GM18508 (cell line): ENCODE measurements around the gene AKAP12.

Experiments
- ATAC-seq: cut with Tn5 transposase; IDR thresholded peaks from one replicate; pipeline ENCODE4 v1.9.1; 2021; ENCODE audit warnings: moderate number of reproducible peaks; ENCODE audit not compliant: insufficient read depth, unreplicated experiment

Gene AKAP12

DNA sequence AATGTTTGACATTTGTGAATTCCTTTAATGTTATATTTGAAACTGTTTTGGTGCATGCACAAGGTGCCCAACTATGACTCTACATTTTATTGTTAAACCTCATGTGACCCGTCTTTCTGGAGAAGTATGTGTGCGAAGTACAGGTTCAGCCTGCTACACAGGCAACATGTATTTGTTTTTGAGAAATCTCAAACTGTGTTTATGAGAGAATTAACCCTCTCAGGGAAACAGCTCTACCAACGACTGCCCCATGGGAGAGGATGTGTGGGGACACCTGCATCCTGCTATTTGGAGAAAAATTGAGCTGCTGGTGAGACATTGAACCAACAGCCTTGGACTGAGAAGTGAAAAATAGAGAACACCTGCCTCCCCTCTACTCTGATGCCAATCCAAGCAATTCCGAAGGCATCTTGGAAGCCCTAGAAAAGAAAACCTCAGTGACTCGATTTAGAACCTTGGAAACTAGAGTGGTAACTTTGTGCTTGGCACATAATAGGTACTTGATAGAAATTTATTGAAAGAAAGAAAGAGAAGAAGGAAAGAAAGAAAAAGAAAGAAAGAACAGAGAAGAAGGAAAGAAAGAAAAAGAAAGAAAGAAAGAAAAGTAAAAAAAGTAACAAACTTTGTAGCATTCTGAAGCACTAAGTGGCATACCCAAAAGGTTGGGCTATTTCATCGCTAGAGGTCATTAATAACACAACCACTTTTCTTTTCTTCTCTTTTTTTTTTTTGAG is 2.9 kb upstream of the AKAP12 start:
- ATAC-seq = no peak

DNA sequence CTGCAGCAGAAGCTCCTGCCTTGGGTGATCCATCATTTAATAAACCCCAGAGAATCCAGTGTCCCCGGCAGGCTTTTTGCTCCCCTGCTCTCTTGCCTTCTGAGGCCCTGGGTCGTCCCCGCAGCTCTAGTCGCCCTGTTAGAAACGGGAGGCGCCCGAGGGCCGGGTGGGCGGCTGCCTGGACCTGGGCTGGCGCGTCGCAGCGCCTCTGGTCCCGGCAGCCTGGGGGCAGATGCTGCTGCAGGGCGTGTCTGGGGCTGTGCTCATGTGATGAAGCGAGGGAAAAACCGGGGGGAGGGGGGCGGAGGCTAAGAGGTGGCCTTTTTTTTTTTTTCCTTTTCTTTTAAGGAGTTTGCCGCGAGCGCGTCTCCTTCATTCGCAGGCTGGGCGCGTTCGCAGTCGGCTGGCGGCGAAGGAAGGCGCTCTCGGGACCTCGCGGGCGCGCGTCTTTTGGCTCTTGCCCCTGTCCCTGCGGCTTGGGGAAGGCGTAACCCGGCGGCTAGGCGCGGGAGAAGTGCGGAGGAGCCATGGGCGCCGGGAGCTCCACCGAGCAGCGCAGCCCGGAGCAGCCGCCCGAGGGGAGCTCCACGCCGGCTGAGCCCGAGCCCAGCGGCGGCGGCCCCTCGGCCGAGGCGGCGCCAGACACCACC is 394 bp downstream of the AKAP12 start:
- ATAC-seq = no peak

DNA sequence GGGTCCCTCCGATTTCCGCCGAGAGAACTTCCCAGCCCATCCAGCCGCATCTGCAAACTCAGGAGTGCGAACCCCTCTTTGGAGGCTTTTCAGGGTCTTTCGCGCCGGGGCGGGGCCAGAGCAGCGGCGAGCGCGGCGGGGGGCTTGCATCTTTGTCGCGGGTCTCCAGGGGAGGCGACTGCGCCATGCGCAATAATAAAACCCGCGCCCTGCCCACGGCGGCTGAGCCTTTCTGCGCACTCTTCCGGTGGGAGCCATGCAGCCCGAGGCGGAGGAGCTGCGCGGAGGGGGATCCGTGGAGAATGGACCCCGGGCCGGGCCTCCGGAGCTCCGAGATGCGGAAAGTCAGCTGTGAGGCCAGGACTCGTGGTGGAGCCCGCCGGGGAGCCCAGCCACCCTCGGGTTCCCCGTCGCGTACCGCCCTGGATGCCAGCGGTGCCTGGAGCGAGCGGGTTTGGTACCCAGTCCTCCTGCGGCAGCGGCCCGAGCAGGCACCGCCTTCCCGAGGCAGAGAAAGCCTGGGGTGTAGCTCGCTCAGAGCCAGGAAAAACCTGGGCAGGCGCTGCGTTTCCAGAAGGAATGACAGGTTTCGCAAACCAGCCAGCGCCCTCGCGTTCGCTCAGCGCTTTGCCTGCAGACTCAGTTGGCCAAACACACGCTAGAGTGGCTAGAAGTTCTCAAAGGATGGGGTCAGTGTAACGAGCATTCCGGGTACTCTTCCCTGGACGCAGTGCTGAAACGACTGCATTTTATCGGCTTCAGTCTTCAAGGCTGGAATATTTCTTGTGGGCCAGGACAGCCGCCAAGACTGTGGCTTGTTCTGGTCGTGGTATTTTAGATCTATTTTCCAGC is 1.2 kb downstream of the AKAP12 start:
- no peak for ATAC-seq

DNA sequence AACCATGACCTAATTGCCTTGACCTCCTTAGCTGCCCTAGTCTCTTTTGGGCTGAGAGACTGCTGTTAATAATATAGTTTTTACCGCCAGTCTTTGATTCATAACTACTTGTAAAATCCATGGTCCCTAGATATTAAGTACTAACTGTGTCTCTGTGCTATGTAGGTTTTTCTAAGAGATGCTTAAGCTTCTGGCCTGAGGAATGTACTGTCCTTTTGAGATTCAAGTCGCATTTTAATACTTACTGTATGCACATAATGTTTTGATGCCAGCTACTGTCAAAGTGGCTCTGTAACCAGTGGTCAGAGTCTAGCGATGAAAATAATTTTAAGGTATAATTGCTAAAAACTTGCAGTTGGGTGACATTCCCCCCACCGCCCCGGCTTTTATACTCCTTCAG is 2.1 kb downstream of the AKAP12 start:
- no peak for ATAC-seq

DNA sequence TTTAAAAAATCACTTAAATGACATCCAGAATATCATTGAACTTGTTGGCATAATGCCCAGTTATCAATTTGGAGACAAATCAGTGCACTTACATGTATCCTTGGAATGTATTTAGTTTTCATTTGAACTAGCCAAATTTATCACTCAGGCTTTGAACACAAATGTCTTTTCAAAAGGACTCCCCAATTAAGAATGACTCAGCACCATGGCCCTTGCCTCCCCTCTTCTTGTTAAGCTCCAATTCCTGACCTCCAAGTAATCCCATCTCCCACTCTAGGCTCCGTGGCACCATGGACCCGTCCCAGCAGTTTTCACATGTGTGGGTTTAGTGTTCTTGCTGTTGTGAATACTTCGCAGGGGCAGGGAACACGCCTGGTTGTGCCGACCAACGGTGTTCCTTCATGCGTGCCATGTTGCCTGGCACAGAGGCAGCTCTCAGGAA is 2.7 kb downstream of the AKAP12 start:
- ATAC-seq = no peak

DNA sequence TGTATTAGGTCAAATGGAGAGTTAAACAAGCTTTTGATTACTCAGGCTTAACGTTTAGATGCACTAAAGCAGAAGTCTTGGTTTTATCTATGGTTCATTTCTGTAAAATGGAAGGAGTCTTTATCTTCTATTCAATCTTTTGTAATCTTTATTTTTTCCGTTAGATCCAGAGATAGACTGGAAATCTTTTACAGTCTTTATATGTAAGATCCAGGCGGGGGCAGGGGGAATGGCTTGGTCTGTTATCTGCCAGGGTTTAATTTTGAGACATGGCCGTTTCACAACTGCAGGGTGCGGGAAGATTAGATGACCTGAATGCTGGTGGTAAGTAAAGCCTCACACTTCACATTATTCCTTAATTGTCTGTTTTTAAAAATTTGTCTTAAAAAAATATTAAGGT is 3.7 kb downstream of the AKAP12 start:
- no peak for ATAC-seq

DNA sequence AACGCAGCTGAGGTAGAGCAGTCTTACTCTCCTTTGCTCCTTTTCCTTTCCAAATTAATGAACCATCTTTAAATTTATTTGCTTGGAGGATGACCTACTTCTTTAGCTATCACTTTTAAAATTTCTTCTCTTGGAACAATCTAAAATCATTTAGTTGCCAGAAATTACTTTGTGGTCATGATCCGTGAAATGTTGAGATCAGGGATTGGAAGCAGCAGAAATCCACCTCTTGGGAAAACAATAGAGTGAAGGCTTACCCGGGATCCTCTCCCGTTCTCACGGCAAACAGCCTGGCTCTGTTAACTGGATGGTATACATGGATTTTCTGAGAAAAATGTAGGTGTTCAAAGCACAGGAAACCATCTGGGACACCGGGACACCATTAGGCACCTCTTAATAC is 7.7 kb downstream of the AKAP12 start:
- ATAC-seq = no peak

DNA sequence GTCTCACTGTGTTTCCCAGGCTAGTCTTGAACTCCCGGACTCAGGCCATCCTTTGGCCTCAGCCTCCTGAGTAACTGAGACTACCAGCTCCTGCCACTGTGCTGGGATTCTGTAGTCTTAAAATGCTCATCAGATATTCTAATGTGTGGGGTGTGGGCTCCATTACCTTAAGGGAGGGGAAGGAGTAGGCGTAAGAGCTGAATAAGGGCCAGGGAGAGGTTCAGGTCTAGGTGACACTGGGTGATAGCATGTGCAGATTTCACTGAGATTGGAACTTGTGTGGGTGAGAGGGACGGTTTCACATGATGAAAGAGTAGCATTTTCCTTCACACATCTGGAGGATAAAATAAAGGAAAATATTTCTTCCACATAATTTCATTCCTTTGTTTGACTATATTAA is 8.5 kb downstream of the AKAP12 start:
- ATAC-seq = no peak

DNA sequence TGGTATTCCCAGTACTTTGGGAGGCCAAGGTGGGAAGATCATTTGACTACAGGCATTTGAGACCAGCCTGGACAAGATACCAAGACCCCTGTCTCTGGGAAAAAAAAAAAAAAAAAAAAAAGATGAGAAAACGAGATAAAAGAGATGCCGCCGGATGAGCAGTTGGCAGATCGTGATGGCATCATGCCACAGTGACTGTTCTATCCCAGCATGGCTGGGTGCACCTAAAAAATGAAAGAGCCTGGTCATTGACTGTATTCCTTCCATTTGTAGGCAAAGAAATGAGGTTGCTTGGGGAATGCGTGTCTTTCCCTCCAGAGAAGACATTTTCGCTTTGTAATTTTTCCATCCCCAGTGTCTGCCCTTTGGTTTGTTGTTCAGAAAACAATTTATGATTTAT is 12.9 kb downstream of the AKAP12 start:
- no peak for ATAC-seq

DNA sequence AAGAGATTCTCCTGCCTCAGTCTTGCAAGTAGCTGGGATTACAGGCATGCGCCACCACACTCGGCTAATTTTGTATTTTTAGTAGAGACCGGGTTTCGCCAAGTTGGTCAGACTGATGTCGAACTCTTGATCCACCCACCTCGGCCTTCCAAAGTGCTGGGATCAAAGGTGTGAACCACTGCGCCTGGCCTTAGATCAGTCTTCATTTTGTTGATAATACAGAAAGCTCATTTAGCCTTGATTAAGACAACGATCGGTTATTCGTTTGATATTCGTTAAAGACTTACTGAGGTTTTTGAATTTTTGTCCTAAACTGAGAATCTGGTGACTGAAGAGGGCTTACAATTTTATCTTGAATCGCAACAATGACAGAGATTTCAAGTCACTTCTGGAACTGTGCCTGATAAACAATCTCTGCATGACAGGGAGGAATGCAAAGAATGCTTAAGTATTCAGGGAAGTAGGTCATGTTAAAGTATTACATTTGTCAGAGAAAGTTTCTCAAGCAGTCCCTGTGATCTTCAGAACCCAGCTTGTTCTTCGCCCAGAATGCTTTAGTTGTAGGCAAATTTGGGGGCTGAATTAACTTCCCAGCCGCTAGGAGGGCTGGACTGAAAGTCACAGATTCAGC is 14.8 kb downstream of the AKAP12 start:
- no peak for ATAC-seq

DNA sequence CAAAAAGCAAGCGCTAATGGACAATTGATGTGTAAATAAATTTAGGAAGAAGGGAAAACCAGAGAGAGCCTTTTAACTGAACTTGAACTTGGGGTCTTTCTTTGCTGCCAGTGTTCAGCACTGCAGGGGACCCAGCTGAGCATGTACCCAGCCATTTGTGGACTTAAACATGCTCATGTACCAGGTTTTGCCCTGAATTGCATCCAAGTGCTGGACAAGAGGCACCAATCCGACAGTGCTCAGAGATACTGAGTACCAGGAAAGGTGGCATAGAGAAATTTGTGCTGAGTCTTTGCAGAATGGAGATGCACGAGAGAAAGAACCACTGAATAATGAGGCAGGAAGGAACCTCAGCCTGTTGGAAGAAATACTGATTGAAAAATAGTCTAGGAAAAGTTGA is 16.0 kb downstream of the AKAP12 start:
- ATAC-seq = no peak

DNA sequence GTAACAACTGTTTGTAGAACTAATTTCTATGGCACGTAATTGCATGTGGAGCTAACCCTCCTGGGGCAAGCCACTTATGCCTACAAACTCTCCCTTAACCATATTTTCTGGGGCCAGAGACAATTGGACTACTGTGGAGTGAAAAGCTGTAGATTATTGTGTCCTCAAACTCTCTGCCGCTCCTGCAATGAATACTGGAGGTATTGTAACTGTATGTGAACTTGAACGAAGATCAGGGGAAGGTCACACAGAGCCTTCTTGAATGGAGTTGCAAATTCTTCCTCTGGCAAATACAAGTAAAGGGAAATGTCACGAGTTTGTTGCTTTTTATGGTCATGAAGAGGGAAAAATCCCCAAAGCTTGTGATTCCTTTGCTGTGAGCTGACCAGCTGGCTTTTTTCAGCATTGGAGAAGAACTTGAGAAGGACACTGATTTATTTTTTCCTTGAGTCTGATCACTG is 18.2 kb downstream of the AKAP12 start:
- no peak for ATAC-seq

DNA sequence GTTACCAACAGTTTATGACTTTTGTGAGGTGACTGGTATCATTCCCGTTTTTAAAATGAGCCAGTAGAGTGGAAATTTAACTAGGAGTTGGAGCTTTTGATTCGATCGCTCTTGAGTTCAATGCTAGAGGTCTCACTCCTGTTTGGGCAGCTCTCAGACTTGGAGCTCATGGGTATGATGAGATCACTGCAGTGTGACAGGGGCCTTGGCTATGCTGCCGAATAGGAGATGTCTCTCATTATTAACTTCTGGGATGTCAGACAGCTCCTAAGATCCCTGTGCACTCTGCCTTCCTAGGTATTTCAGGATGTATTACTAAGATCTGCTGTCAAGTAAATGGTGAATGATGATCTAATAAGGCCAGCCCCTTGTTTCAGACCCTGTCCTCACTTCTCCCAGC is 20.4 kb downstream of the AKAP12 start:
- no peak for ATAC-seq

DNA sequence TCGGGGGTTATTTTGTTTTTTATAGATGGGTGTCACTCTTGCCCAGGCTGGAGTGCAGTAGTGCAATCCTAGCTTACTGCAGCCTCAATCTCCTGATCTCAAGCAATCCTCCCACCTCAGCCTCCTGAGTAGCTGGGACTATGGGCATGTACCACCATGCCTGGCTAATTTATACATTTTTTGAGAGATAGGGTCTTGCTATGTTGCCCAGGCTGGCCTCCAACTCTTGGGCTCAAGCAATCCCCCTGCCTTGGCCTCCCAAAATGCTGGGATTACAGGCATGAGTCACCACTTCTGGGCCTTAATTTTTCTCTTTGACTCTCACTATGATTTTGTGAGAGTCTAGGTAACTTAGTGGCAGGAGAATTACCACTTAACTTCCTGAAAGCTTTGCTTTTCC is 23.3 kb downstream of the AKAP12 start:
- ATAC-seq = no peak

DNA sequence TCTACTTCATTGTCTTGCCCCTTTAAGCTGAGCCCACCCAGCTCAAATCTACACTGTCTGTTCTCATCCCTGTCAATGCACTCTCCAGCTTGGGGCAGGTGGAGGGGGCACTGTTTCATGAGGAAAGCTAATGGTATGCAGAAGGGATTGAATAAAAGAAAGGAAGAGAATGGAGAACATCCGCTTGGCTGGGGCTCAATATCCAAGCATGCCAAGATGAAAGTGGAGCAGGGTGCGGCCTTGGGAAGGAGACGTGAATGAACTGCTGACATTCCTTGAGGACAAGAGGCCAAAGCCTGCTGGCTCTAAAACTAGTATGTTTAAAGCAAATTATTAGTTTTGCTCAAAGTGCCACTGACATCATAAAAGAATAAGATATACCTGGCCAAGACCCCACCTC is 24.2 kb downstream of the AKAP12 start:
- no peak for ATAC-seq

DNA sequence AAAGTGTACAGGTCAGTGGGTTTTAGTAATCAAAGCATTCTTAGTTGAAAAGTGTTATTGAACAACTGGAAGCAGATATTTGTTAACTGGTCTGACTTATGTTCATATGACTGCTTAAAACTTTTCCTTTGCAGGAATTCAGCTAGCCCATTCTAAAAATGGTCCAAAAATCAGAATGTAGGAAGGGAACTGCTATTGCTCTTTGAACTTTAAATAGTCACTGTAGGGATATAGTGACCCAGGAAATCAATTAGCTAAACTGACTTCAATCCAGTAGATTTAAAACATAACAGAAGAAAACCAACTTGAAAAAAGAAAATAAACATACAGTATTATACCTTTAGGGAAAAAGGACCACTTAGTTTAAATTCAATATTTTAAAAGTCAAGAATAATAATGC is 25.5 kb downstream of the AKAP12 start:
- ATAC-seq = no peak

DNA sequence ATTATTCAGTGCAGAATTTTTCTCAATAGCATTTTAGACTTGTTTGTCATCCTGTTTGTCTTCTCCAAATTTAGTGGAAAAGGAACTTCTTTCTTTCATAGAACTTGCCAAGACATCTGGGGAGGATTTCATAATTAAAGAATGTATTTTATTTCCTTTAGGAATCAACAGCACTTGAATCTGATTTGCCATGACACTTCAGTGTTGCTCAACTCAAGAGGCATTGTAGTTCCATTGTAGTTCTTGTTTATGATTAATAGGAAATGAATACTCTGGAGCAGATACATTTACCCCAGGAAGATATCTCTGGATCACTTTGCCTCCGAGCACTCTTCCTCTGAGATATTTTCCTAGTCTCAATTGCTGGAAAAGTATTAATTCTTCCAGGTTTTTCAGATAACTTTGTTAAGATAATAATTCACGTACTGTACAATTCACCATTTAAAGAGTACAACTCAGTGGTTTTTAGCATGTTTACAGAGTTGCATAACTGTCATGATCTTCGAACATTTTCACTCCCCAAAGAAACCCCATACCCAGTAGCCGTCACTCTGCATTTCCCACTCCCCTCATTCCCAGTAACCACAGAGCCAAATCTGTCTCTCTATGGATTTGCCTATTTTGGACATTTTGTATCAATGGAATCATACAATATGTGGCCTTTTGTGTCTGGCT is 29.7 kb downstream of the AKAP12 start:
- no peak for ATAC-seq

DNA sequence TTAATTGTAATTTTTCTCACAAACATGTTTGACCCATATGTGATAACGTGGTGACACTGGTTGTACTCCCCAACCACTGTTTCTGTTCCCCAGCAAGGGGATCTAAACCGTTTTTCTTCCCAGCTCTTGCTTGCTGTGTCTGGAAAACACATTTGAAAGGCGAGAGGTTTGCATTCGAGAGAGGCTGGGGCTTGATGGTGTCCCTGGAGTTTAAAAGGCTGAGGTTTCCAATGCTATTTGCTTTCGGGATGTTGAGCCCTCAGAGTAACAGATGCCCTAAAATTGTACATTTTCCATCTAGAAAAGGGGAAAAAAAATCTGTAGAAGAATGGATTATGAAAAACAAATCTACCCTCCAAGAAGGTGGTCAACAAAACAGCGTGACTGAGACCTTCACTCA is 35.4 kb downstream of the AKAP12 start:
- no peak for ATAC-seq

DNA sequence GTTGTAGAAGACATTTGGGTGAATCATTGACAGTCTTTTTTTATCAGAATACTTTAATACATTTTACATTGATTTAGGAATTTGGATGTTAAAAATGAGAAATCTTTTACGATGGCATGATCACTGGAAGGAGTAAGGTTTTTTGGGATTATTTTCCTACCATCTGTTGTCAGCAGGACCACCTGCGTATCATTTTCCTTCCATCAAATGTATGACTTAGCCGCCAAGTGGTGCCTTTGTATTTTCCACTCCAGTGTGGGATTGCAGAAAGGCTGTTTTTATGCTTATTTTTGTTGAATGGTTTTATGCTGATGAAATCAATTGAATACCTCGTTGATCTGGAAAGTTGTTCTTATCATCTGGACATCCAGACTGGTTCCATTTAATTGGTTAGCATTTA is 35.8 kb downstream of the AKAP12 start:
- ATAC-seq = no peak

DNA sequence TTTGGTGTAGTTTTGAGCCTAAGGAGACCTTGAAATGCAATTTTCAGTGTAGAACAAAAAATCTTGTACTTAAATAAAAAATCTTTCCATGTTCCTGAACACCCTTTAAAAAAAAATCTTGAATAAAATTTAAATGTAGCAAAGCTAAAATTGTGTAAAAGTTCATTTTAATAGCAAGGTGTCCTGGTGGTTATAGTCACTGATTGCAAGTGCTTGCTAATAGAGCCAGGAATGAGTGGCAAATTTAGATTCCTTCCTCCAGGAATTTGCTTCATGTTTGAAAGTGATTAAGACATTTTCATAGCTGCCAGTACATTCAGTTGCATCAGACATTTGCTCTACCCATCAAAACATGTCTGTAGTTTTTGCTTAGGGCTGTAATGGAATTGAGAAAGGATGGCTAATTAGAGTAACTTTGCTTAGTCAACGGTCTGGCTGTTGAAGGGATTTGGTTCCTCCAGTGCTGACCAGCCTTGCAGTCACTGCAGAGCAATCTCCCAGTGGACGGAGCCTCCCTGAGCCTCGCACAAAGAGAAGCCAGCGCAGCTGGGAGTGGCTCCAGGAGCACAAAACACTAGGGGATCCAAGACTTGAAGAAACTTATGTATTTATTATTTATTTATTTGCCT is 36.5 kb downstream of the AKAP12 start:
- no peak for ATAC-seq
